IPS-18a (cell line): ENCODE results near the gene TRIM54.
A peak's percentile ranks its signal among the peaks of the same experiment; 100 is the strongest.

Experiments used
- H3K27ac ChIP-seq: one replicate; pipeline ENCODE4 v1.5.1; 2013; ENCODE audit warnings: low read length
- H3K27me3 ChIP-seq: one replicate; pipeline ENCODE4 v1.6.1; 2013; ENCODE audit warnings: mild to moderate bottlenecking, low read length; ENCODE audit not compliant: control insufficient read depth, insufficient read depth
- H3K36me3 ChIP-seq: one replicate; pipeline ENCODE4 v1.6.1; 2013; ENCODE audit warnings: low read depth, low read length; ENCODE audit not compliant: control insufficient read depth
- H3K4me1 ChIP-seq: one replicate; pipeline ENCODE4 v1.6.1; 2013; ENCODE audit warnings: low read depth, low read length; ENCODE audit not compliant: control insufficient read depth
- H3K4me3 ChIP-seq: one replicate; pipeline ENCODE4 v1.5.1; 2013; ENCODE audit warnings: low read length
- H3K9ac ChIP-seq: one replicate; pipeline ENCODE4 v1.6.1; 2013; ENCODE audit warnings: mild to moderate bottlenecking, low read length, moderate library complexity
- H3K9me3 ChIP-seq: one replicate; pipeline ENCODE4 v1.6.1; 2013; ENCODE audit warnings: low read depth, low read length; ENCODE audit not compliant: control insufficient read depth

Gene TRIM54, protein sequence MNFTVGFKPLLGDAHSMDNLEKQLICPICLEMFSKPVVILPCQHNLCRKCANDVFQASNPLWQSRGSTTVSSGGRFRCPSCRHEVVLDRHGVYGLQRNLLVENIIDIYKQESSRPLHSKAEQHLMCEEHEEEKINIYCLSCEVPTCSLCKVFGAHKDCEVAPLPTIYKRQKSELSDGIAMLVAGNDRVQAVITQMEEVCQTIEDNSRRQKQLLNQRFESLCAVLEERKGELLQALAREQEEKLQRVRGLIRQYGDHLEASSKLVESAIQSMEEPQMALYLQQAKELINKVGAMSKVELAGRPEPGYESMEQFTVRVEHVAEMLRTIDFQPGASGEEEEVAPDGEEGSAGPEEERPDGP

DNA sequence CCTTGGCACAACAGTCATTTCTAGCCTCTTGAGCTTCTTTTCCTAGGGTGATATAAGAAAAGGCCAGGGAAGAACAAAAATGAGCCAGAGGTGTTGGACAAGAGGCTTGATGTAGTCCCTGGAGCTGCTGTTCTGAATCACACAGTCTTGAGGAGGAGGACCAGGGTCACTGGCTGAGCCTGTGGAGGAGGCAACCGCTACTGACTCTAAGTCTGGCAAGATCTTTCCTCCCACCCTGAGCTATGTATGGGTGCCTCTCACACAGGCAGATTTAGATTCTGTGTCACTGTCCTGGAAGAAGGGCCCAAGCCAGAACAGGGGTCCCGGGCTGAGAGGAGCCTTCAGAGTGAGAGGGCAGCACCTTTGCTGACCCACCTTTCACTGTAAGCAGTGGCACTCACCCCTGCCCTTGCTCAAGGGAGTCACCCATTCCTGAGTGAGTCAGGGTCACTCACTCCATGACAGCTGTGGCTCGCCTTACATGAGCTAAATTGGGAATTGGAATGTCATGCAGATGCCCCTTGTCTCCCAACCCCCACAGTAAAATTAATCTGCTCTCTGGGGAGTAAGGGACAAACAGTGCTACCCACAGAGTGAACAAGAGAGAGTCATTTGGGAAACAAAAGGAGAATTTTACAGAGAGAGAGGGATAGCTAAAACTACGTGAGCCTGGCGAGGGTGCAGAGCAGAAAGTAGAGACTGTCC, at the start of gene TRIM54:
Gene TRIM54 (plus strand): TSS at position 575 of the 705 bp plus-strand sequence. CDS start 303 bp downstream, outside the sequence.
- H3K9ac ChIP-seq = peak within 1 kb of the TSS; percentile 25
- no peaks in the 10 kb centered on the region for H3K9me3 ChIP-seq
- H3K36me3 ChIP-seq = no peaks in the 10 kb centered on the region
- peak within 1 kb of the TSS; percentile 48 for H3K4me3 ChIP-seq
- no peak within 1 kb of the TSS for H3K27ac ChIP-seq
- H3K4me1 ChIP-seq = peaks cover 22% of the 10 kb centered on the region
- peaks cover 20% of the 10 kb centered on the region for H3K27me3 ChIP-seq

DNA sequence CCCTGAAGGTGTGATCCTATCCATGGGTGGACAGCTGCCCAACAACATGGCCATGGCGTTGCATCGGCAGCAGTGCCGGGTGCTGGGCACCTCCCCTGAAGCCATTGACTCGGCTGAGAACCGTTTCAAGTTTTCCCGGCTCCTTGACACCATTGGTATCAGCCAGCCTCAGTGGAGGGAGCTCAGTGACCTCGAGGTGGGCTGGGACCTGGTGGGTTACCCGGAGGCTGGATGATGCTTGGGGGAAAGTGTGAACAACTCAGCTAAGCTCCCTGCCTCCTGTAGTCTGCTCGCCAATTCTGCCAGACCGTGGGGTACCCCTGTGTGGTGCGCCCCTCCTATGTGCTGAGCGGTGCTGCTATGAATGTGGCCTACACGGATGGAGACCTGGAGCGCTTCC, 48.9 kb upstream of the TRIM54 start:
- Histone ChIP-seq H3K4me1 (no peaks in the 10 kb centered on the region), H3K27ac (no peak overlapping the region), H3K4me3 (no peak overlapping the region), H3K9ac (no peak overlapping the region), H3K9me3 (no peaks in the 10 kb centered on the region), H3K36me3 (peaks cover 95% of the 10 kb centered on the region), H3K27me3 (no peaks in the 10 kb centered on the region)

DNA sequence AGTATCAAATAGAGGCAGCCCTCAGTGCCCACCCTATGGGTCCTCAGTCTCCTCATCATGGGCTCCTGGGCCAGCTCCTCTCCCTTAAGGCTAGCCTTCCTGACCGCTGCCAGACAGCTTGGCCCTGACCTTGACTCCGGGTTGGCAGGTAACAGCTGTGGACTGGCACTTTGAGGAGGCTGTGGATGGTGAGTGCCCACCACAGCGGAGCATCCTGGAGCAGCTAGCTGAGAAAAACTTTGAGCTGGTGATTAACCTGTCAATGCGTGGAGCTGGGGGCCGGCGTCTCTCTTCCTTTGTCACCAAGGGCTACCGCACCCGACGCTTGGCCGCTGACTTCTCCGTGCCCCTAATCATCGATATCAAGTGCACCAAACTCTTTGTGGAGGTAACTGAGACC, 46.1 kb upstream of the TRIM54 start:
- Histone ChIP-seq H3K9ac (no peak overlapping the region), H3K27me3 (no peaks in the 10 kb centered on the region), H3K4me3 (no peak overlapping the region), H3K27ac (no peak overlapping the region), H3K36me3 (peaks cover 97% of the 10 kb centered on the region), H3K9me3 (no peaks in the 10 kb centered on the region), H3K4me1 (no peaks in the 10 kb centered on the region)

DNA sequence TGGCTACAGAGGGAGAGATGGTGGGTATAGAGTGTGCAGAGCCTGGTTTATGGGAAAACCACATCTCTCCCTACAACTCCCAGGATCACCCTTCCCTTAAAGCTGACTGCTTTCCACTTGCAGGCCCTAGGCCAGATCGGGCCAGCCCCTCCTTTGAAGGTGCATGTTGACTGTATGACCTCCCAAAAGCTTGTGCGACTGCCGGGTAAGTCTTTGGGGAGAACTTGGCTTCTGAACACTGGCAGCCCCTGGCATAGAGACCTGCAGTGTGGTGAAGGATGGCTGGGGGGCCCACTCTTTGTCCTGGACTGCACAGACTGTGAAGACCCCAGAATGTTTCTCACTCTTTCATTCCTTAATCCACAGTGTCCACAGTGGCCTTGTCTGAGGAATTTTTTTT, 45.6 kb upstream of the TRIM54 start:
- no peaks in the 10 kb centered on the region for H3K9me3 ChIP-seq
- H3K36me3 ChIP-seq = peaks cover 97% of the 10 kb centered on the region

DNA sequence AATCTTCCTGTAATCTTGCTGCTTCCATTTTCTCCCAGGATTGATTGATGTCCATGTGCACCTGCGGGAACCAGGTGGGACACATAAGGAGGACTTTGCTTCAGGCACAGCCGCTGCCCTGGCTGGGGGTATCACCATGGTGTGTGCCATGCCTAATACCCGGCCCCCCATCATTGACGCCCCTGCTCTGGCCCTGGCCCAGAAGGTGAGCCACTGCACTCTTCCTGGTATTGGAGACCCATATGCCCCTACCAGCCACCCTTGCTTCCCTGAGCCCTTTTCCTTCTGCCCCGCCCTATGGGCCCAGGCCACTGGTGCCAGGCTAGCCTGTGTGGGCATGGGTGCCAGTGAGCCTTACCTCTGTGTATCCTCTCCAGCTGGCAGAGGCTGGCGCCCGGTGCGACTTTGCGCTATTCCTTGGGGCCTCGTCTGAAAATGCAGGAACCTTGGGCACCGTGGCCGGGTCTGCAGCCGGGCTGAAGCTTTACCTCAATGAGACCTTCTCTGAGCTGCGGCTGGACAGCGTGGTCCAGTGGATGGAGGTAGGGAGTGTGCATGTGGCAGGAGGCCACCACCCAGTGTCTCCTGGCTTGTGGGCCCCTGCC, 44.8 kb upstream of the TRIM54 start:
- no peaks in the 10 kb centered on the region for H3K9me3 ChIP-seq
- no peak overlapping the region for H3K9ac ChIP-seq
- no peaks in the 10 kb centered on the region for H3K4me1 ChIP-seq
- H3K36me3 ChIP-seq = peaks cover 97% of the 10 kb centered on the region
- H3K27me3 ChIP-seq = no peaks in the 10 kb centered on the region
- H3K4me3 ChIP-seq = no peak overlapping the region
- no peak overlapping the region for H3K27ac ChIP-seq

More for the DNA sequence above, 45.6 kb upstream of the TRIM54 start:
- H3K27me3 ChIP-seq = no peaks in the 10 kb centered on the region
- no peak overlapping the region for H3K9ac ChIP-seq
- no peaks in the 10 kb centered on the region for H3K4me1 ChIP-seq
- H3K4me3 ChIP-seq = no peak overlapping the region
- no peak overlapping the region for H3K27ac ChIP-seq

DNA sequence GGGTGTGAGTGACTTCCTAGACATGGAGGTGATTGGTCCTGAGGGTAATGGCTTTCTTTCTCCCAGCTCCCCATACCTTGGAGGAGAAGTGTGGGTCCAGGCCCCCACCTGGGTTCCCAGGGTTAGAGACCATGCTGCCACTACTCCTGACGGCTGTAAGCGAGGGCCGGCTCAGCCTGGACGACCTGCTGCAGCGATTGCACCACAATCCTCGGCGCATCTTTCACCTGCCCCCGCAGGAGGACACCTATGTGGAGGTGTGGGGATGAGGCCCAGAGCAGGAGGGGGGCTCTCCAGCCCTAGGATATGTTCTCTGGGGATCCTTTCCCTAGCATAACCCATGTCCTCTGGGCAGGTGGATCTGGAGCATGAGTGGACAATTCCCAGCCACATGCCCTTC, 43.3 kb upstream of the TRIM54 start:
- H3K27me3 ChIP-seq = no peaks in the 10 kb centered on the region
- H3K4me3 ChIP-seq = no peak overlapping the region
- H3K36me3 ChIP-seq = peaks cover 97% of the 10 kb centered on the region
- H3K4me1 ChIP-seq = no peaks in the 10 kb centered on the region
- no peaks in the 10 kb centered on the region for H3K9me3 ChIP-seq
- H3K27ac ChIP-seq = no peak overlapping the region
- no peak overlapping the region for H3K9ac ChIP-seq

DNA sequence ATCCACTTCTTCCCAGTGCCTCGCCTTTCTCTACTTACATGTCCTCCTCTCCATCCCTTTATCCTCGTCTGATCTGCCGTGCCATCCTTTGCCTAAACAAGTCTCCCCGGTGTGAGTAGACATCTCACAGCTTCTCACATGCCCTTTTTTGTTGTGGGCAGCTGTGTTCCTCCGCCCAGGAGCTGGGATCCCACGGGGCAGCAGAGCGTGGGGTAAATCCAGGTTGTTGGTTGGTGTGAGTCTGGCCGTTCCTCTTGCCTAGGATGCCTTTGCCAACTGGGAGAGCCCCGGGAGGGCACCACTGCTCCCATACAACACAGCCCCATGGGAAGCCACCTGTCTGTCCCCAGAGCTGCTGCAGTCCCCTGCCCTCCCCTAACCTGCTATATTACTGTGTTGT, 41.8 kb upstream of the TRIM54 start:
- no peaks in the 10 kb centered on the region for H3K9me3 ChIP-seq
- peaks cover 90% of the 10 kb centered on the region for H3K36me3 ChIP-seq
- no peaks in the 10 kb centered on the region for H3K4me1 ChIP-seq
- H3K9ac ChIP-seq = no peak overlapping the region
- H3K27me3 ChIP-seq = no peaks in the 10 kb centered on the region
- no peak overlapping the region for H3K27ac ChIP-seq
- H3K4me3 ChIP-seq = no peak overlapping the region

DNA sequence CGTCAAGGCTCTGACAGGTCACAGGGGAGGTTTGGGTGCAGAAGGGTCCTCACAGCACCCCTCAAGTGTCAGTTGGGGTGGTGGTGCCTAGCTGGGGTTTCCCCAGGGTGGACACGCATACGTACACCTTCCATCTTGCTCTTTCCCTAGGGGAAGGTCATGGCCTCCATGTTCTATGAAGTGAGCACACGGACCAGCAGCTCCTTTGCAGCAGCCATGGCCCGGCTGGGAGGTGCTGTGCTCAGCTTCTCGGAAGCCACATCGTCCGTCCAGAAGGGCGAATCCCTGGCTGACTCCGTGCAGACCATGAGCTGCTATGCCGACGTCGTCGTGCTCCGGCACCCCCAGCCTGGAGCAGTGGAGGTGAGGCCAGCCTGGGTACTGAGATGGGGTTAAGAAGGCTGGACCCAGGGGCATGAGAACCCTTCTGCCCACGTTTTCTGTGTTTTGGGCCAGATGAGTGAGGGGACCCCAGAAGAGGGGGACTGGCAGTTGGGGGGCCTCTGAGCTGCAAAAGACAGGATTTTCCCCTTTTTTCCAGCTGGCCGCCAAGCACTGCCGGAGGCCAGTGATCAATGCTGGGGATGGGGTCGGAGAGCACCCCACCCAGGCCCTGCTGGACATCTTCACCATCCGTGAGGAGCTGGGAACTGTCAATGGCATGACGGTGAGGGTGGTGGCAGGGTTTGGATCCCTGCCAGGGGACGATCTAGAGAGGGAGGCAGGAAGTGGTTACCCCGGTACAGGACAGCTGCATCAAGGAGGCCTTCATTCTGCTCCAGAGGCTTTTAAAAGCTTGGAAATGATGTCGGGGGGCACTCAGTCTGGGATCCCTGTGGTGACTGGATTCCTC, 40.2 kb upstream of the TRIM54 start:
- Histone ChIP-seq H3K36me3 (peaks cover 74% of the 10 kb centered on the region), H3K4me3 (no peak overlapping the region)

DNA sequence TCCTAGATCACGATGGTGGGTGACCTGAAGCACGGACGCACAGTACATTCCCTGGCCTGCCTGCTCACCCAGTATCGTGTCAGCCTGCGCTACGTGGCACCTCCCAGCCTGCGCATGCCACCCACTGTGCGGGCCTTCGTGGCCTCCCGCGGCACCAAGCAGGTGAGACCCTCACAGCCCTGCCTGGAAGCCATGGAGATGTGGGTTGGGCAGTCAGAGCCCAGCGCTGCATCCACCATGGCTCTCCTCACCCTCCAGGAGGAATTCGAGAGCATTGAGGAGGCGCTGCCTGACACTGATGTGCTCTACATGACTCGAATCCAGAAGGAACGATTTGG, 39.6 kb upstream of the TRIM54 start:
- Histone ChIP-seq H3K27me3 (no peaks in the 10 kb centered on the region), H3K9me3 (no peaks in the 10 kb centered on the region), H3K36me3 (peaks cover 68% of the 10 kb centered on the region), H3K9ac (no peak overlapping the region), H3K4me3 (no peak overlapping the region), H3K27ac (no peak overlapping the region), H3K4me1 (no peaks in the 10 kb centered on the region)

More for the DNA sequence above, 40.2 kb upstream of the TRIM54 start:
- Histone ChIP-seq H3K9me3 (no peaks in the 10 kb centered on the region), H3K4me1 (no peaks in the 10 kb centered on the region), H3K9ac (no peak overlapping the region), H3K27me3 (no peaks in the 10 kb centered on the region), H3K27ac (no peak overlapping the region)

DNA sequence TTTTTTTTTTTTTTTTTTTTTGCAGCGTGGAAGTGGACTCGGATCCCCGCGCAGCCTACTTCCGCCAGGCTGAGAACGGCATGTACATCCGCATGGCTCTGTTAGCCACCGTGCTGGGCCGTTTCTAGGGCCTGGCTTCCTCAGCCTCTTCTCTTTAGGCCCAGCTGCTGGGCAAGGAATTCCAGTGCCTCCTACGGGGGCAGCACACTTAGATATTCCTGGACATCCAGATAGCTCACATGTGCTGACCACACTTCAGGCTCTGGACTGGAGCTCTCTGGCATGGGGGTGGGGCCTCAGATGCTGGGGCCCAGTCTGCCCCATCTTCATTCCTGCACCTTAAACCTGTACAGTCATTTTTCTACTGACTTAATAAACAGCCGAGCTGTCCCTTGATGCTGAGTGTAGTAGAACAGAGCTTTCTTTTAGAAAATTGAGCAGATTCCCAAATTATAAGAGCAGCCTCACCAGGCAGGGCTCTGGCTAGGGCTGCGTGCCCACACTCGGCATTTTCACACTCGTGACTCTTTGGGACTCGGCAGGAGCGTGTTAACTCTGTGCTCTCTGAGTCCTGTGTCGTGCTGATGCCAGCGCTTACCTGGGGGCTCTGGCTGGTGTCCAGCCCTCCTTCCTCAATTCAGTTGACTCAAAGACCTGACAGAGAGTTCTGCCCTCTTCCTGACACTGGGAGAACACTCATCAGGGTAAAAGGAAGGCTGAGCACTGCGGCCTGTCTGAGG, 38.7 kb upstream of the TRIM54 start:
- no peak overlapping the region for H3K4me3 ChIP-seq
- no peak overlapping the region for H3K27ac ChIP-seq
- no peaks in the 10 kb centered on the region for H3K27me3 ChIP-seq
- H3K36me3 ChIP-seq = peaks cover 59% of the 10 kb centered on the region
- H3K9me3 ChIP-seq = no peaks in the 10 kb centered on the region
- H3K4me1 ChIP-seq = no peaks in the 10 kb centered on the region
- H3K9ac ChIP-seq = no peak overlapping the region

DNA sequence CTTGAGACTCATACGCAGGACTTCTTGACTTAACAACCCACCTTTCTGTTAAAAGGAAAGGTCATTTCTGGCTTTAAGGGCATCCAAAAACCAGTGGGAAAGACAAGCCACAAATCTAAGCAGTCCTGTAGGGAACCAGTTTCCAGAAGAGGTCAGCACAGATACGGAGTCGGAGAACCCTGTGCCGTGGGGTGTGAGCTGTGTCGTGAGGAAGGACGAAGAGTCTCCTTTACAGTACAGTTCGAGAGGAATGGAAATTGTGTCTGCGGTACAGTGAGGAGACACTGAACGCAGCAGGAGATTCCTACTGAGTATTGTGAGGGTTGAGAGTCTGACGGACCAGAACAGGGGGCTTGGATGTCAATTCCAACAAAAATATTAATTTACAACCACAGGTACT, 37.1 kb upstream of the TRIM54 start:
- Histone ChIP-seq H3K27ac (no peak overlapping the region), H3K4me1 (no peaks in the 10 kb centered on the region), H3K36me3 (peaks cover 46% of the 10 kb centered on the region), H3K9ac (no peak overlapping the region), H3K4me3 (no peak overlapping the region), H3K27me3 (no peaks in the 10 kb centered on the region), H3K9me3 (no peaks in the 10 kb centered on the region)
